HepG2 (cell line): Measurements from ENCODE around the gene CSNK1G1. TPM values are rescaled to one million over a fixed set of nuclear protein-coding genes. Genes with fewer than 3 reads are reported as not detected.

Experiments used
- ATAC-seq: fragments of 200-7000 bp; cut with Tn5 transposase; 3 replicates; pipeline ENCODE4 v1.9.1; 2020; ENCODE audit warnings: mild to moderate bottlenecking, moderate library complexity
- BruUV-seq: library from RNA; stranded (reverse); fragments of 400-500 nt; replicated peaks from 2 replicates; lab custom pipeline; 2021; lab: Mats Ljungman, UMichigan
- CTCF ChIA-PET: fragments of 300-600 bp; formaldehyde crosslinking; extraction: SDS; loops from one replicate; lab custom pipeline; 2021; ENCODE audit warnings: low total read pairs, inconsistent platforms, low intra/inter-chr PET ratio; lab: Yijun Ruan, JAX
- POLR2A ChIA-PET: fragments of 350-600 bp; sonication (Branson Sonifier 250); formaldehyde crosslinking; loops from one replicate; lab custom pipeline; 2020; ENCODE audit warnings: antibody characterized with exemption, inconsistent platforms; lab: Yijun Ruan, JAX
- DNase-seq: peaks from one replicate; pipeline ENCODE4 v3.0.0-alpha.2; 2015; ENCODE audit warnings: low spot score
- FAIRE-seq: peaks from 3 replicates; lab custom pipeline; 2011; peaks lifted over from hg19 to GRCh38; lab: Jason Lieb, UNC
- H2AFZ ChIP-seq: one replicate; pipeline ENCODE4 v1.6.1; 2011; ENCODE audit warnings: low read length, inconsistent platforms
- H3K27ac ChIP-seq: fragments of 300-600 bp; 3 replicates; pipeline ENCODE4 v1.8.0; 2011; ENCODE audit warnings: mixed run types, mild to moderate bottlenecking, mixed read lengths, low read length, inconsistent platforms; ENCODE audit not compliant: insufficient read depth; ENCODE audit errors: extremely low read length
- H3K27me3 ChIP-seq, 2 experiments: fragments of 200-600 bp in 1 of 2; 2 replicates in 1 of 2; 3 replicates in 1 of 2; pipeline versions ENCODE4 v1.6.0 to v1.8.0; 2011; ENCODE audit warnings: low read length in 2 of 2, mild to moderate bottlenecking in 2 of 2, moderate library complexity in 2 of 2, inconsistent platforms in 1 of 2; ENCODE audit not compliant: insufficient read depth in 2 of 2, control insufficient read depth in 1 of 2
- H3K36me3 ChIP-seq, 2 experiments: fragments of 200-600 bp in 1 of 2; replicated peaks in 1 of 2; 2 replicates in 1 of 2; 3 replicates in 1 of 2; pipeline versions ENCODE4 v1.5.1 to v1.8.0; 2011; ENCODE audit warnings: low read length in 2 of 2, inconsistent platforms in 1 of 2; ENCODE audit not compliant: insufficient read depth in 2 of 2, control insufficient read depth in 1 of 2
- H3K4me1 ChIP-seq: 2 replicates; pipeline ENCODE4 v1.5.1; 2012; ENCODE audit warnings: low read length, inconsistent platforms; ENCODE audit not compliant: insufficient read depth
- H3K4me2 ChIP-seq: 2 replicates; pipeline ENCODE4 v1.6.0; 2011; ENCODE audit warnings: low read depth, low read length, inconsistent platforms
- H3K4me3 ChIP-seq, 3 experiments: fragments of 200-600 bp in 1 of 3; sonication (generic), shearing (Covaris generic) in 1 of 3; replicated peaks in 1 of 3; 2 replicates each; pipeline ENCODE4 v1.5.1; 2011 to 2016; ENCODE audit warnings: low read length in 3 of 3, inconsistent platforms in 2 of 3, low read depth in 2 of 3, mild to moderate bottlenecking in 2 of 3, control low read depth in 1 of 3, mixed read lengths in 1 of 3; ENCODE audit not compliant: insufficient read depth in 1 of 3
- H3K79me2 ChIP-seq: one replicate; pipeline ENCODE4 v1.6.1; 2011; ENCODE audit warnings: low read length, inconsistent platforms; ENCODE audit not compliant: insufficient read depth
- H3K9ac ChIP-seq: 2 replicates; pipeline ENCODE4 v1.6.0; 2011; ENCODE audit warnings: mild to moderate bottlenecking, low read depth, low read length, inconsistent platforms; ENCODE audit not compliant: insufficient read depth
- H3K9me3 ChIP-seq: 2 replicates; pipeline ENCODE4 v1.5.1; 2012; ENCODE audit warnings: mild to moderate bottlenecking, low read length
- H4K20me1 ChIP-seq: 2 replicates; pipeline ENCODE4 v1.6.0; 2011; ENCODE audit warnings: inconsistent platforms, mild to moderate bottlenecking, low read length, moderate library complexity; ENCODE audit not compliant: insufficient read depth
- ASH2L ChIP-seq: fragments of 300-600, 200-600 bp; sonication (generic); IDR thresholded peaks from 2 replicates; pipeline ENCODE4 v1.7.0; 2017; ENCODE audit warnings: low read depth, mild to moderate bottlenecking, moderate library complexity, mixed read lengths, low read length; ENCODE audit not compliant: insufficient read length
- CAMTA2 ChIP-seq: sonication (generic); formaldehyde crosslinking; IDR thresholded peaks from 2 replicates; pipeline ENCODE4 v1.4.0; 2020; ENCODE audit warnings: mild to moderate bottlenecking, missing genetic modification reagents, borderline replicate concordance
- CBX1 ChIP-seq: IDR thresholded peaks from one replicate; pipeline ENCODE4 v1.6.1; 2016; ENCODE audit warnings: antibody characterized with exemption, low read depth
- ESRRA ChIP-seq: sonication (generic); formaldehyde crosslinking; IDR thresholded peaks from 2 replicates; pipeline ENCODE4 v1.5.1; 2020; ENCODE audit warnings: mild to moderate bottlenecking, low read depth, missing genetic modification reagents
- MEF2D ChIP-seq: sonication (generic); formaldehyde crosslinking; IDR thresholded peaks from 2 replicates; pipeline ENCODE4 v1.5.1; 2020; ENCODE audit warnings: mild to moderate bottlenecking, missing genetic modification reagents
- NFATC3 ChIP-seq: sonication (generic); formaldehyde crosslinking; IDR thresholded peaks from 2 replicates; pipeline ENCODE4 v1.5.1; 2020; ENCODE audit warnings: mild to moderate bottlenecking, missing genetic modification reagents
- PCBP2 ChIP-seq: fragments of 200-400 bp; formaldehyde crosslinking; optimal IDR thresholded peaks from 2 replicates; pipeline ENCODE3; 2018; ENCODE audit warnings: low read length, low read depth; ENCODE audit not compliant: poor library complexity, severe bottlenecking
- RFX1 ChIP-seq: fragments of 450-650 bp; IDR thresholded peaks from 2 replicates; pipeline ENCODE4 v1.6.1; 2017
- ZFP36L1 ChIP-seq: sonication (generic); formaldehyde crosslinking; IDR thresholded peaks from 2 replicates; pipeline ENCODE4 v1.8.0; 2022; ENCODE audit warnings: mild to moderate bottlenecking, missing genetic modification reagents, moderate library complexity
- ZNF367 ChIP-seq: sonication (generic); formaldehyde crosslinking; IDR thresholded peaks from 2 replicates; pipeline ENCODE4 v1.4.0; 2020; ENCODE audit warnings: missing genetic modification reagents, borderline replicate concordance
- ZNF44 ChIP-seq: sonication (generic); formaldehyde crosslinking; IDR thresholded peaks from 2 replicates; pipeline ENCODE4 v1.5.1; 2020; ENCODE audit warnings: mild to moderate bottlenecking, missing genetic modification reagents
- ZNF510 ChIP-seq: sonication (generic); formaldehyde crosslinking; IDR thresholded peaks from 2 replicates; pipeline ENCODE4 v1.4.0; 2020; ENCODE audit warnings: low read depth, mild to moderate bottlenecking, missing genetic modification reagents
- ZNF713 ChIP-seq: sonication (generic); formaldehyde crosslinking; IDR thresholded peaks from 2 replicates; pipeline ENCODE4 v1.4.0; 2020; ENCODE audit warnings: mild to moderate bottlenecking, missing genetic modification reagents
- ZNF782 ChIP-seq: sonication (generic); formaldehyde crosslinking; IDR thresholded peaks from 2 replicates; pipeline ENCODE4 v1.4.0; 2020; ENCODE audit warnings: missing genetic modification reagents, mild to moderate bottlenecking, borderline replicate concordance
- WGBS: methylation state at CpG from one replicate; pipeline ENCODE4 v1.1.6; 2017; ENCODE audit warnings: low lambda C conversion rate; 5-methylcytosine and 5-hydroxymethylcytosine counted together
- in situ Hi-C: cut with HindIII; loops from 2 replicates; pipeline ENCODE4 v1.10.0; 2017; ENCODE audit warnings: low pct_unique_long_range_greater_than_20kb; ENCODE audit not compliant: extremely low pct_ligation_motif_present
- intact Hi-C: fragments of 100-400 bp; cut with micrococcal nuclease; formaldehyde crosslinking; loops from one replicate; pipeline ENCODE4 v1.10.0; 2022; ENCODE audit not compliant: unreplicated experiment
- polyA plus RNA-seq, 8 experiments: library from polyadenylated mRNA; depleted of rRNA in 3 of 8; stranded (reverse) in 7 of 8; unstranded in 1 of 8; fragments of >200 nt; fragmentation: Illumina TruSeq in 4 of 8; extraction: Trizol in 4 of 8; gene quantifications; 2 replicates each; pipeline versions ENCODE4 v1.2.1 to v1.2.3, GENCODE V29; 2011 to 2016; ENCODE audit warnings: low read depth in 4 of 8, missing spikeins in 1 of 8, mixed read lengths in 1 of 8; ENCODE audit not compliant: insufficient read depth in 1 of 8
- total RNA-seq, 5 experiments: library from RNA; depleted of rRNA; stranded (reverse); fragments of >200 nt; fragmentation: Illumina TruSeq; extraction: Trizol; gene quantifications; 2 replicates each; pipeline ENCODE4 v1.2.3, GENCODE V29; 2016; ENCODE audit warnings: low read depth in 1 of 5
- TF ChIP-seq, protein P1 (sequence below): sonication (generic); formaldehyde crosslinking; IDR thresholded peaks from 2 replicates; pipeline ENCODE4 v1.5.0; 2020; ENCODE audit warnings: mild to moderate bottlenecking, missing genetic modification reagents
- TF ChIP-seq, protein P2 (sequence below): sonication (generic); formaldehyde crosslinking; conservative IDR thresholded peaks from 2 replicates; pipeline ENCODE4 v1.4.0; 2020; ENCODE audit warnings: missing genetic modification reagents
- TF ChIP-seq, protein P3 (sequence below): IDR thresholded peaks from 2 replicates; pipeline ENCODE4 v1.4.0; 2020; ENCODE audit warnings: mild to moderate bottlenecking, missing genetic modification reagents

The CSNK1G1 gene
- total and polyA plus RNA-seq, 2 of the 13 experiments (the other 11 are each of a cell fraction or from before 2014, with no cell fraction given) = 8.5 to 12.6 TPM

DNA sequence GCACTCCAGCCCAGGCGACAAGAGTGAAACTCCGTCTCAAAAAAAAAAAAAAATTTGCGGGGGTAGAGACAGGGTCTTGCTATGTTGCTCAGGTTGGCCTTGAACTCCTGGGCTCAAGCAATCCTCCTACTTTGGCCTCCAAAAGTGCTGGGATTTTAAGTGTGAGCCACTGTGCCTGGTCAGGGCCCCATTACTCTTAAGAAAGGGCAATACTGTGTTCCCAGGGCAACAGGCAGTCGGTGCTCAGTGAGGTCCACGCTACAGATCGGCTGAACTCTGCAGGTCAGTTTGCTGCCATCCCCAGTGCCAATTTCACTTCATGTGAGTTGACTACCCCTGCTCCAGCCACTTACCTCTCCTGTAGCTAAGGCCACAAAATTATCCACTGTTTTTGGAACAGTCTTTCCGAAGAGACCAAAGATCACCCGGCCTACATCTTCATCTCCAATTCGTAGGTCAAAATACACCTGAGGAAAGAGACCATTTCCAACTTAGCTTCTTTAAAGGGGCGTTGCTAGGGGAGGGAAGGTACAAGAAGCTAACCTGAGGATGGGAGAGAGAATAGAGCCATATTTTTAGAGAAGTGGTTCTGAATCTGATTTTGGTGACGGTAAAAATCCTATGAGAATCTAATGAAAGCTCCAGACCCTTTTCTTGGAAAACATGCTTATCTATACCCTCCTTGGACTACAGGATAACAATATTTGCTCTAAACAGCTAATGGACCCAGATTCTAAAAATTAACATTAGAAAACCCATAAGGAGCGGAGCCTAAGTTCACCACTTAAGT, 194.1 kb downstream of the CSNK1G1 start:
- peak overlapping the region; percentile 87 for H3K4me2 ChIP-seq
- DNase-seq (no peak), FAIRE-seq (no peak), ATAC-seq (no peak)
- peak overlapping the region; percentile 95 to 98 (median 97) for H3K4me3 ChIP-seq
- BruUV-seq = TSS peak; percentile 76
- H3K9me3 ChIP-seq = no peaks in the 10 kb centered on the region
- peaks cover 54% of the 10 kb centered on the region for H3K4me1 ChIP-seq
- H3K9ac ChIP-seq = peak overlapping the region; percentile 91
- WGBS = 14% methylated on average over 12 of the region's 12 CpGs
- in situ Hi-C loops (no loop called here), intact Hi-C loops (loop anchor here (5.0 kb wide), 2 partner anchors 195 to 520 kb away; partner anchors contain the start of gene CSNK1G1)
- no peak overlapping the region for H2AFZ ChIP-seq
- H3K27me3 ChIP-seq = no peaks in the 10 kb centered on the region; a peak in 1 of 5 replicates
- POLR2A ChIA-PET = interaction anchor here (0.5 to 4.4 kb wide), 6 partner anchors 8 to 226 kb away, joined by 3 to 52 read pairs (median 16); partner anchors contain the start of genes CIAO2A and TRIP4
- CTCF ChIA-PET = no interaction called here
- peaks cover 22 to 36% of the 10 kb centered on the region in 2 experiments for H3K36me3 ChIP-seq
- H3K79me2 ChIP-seq = peaks cover 31% of the 10 kb centered on the region
- H3K27ac ChIP-seq = peak overlapping the region; percentile 87
- peaks cover 24% of the 10 kb centered on the region for H4K20me1 ChIP-seq
- TF ChIP-seq RFX1 (0 out of 2 replicates have a peak, but pooled peaks have one; percentile 14), NFATC3 (CRISPR knock-in tag) (no peak), ASH2L (no peak), ZFP36L1 (0 out of 2 replicates have a peak, but pooled peaks have one; percentile 31), ZNF367 (CRISPR knock-in tag) (no peak), ESRRA (CRISPR knock-in tag) (no peak), CAMTA2 (no peak), CBX1 (no peak), PCBP2 (no peak), ZNF713 (CRISPR knock-in tag) (no peak), ZNF510 (CRISPR knock-in tag) (0 out of 2 replicates have a peak, but pooled peaks have one; percentile 5), MEF2D (CRISPR knock-in tag) (peak; percentile 53; the same call in 1 of the 2 replicates), ZNF44 (CRISPR knock-in tag) (no peak), ZNF782 (CRISPR knock-in tag) (no peak)
- TF ChIP-seq, protein P1, sequence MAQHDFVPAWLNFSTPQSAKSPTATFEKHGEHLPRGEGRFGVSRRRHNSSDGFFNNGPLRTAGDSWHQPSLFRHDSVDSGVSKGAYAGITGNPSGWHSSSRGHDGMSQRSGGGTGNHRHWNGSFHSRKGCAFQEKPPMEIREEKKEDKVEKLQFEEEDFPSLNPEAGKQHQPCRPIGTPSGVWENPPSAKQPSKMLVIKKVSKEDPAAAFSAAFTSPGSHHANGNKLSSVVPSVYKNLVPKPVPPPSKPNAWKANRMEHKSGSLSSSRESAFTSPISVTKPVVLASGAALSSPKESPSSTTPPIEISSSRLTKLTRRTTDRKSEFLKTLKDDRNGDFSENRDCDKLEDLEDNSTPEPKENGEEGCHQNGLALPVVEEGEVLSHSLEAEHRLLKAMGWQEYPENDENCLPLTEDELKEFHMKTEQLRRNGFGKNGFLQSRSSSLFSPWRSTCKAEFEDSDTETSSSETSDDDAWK (CRISPR knock-in tag) = no peak
- TF ChIP-seq, protein P2, sequence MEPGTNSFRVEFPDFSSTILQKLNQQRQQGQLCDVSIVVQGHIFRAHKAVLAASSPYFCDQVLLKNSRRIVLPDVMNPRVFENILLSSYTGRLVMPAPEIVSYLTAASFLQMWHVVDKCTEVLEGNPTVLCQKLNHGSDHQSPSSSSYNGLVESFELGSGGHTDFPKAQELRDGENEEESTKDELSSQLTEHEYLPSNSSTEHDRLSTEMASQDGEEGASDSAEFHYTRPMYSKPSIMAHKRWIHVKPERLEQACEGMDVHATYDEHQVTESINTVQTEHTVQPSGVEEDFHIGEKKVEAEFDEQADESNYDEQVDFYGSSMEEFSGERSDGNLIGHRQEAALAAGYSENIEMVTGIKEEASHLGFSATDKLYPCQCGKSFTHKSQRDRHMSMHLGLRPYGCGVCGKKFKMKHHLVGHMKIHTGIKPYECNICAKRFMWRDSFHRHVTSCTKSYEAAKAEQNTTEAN (CRISPR knock-in tag) = no peak
- TF ChIP-seq, protein P3, sequence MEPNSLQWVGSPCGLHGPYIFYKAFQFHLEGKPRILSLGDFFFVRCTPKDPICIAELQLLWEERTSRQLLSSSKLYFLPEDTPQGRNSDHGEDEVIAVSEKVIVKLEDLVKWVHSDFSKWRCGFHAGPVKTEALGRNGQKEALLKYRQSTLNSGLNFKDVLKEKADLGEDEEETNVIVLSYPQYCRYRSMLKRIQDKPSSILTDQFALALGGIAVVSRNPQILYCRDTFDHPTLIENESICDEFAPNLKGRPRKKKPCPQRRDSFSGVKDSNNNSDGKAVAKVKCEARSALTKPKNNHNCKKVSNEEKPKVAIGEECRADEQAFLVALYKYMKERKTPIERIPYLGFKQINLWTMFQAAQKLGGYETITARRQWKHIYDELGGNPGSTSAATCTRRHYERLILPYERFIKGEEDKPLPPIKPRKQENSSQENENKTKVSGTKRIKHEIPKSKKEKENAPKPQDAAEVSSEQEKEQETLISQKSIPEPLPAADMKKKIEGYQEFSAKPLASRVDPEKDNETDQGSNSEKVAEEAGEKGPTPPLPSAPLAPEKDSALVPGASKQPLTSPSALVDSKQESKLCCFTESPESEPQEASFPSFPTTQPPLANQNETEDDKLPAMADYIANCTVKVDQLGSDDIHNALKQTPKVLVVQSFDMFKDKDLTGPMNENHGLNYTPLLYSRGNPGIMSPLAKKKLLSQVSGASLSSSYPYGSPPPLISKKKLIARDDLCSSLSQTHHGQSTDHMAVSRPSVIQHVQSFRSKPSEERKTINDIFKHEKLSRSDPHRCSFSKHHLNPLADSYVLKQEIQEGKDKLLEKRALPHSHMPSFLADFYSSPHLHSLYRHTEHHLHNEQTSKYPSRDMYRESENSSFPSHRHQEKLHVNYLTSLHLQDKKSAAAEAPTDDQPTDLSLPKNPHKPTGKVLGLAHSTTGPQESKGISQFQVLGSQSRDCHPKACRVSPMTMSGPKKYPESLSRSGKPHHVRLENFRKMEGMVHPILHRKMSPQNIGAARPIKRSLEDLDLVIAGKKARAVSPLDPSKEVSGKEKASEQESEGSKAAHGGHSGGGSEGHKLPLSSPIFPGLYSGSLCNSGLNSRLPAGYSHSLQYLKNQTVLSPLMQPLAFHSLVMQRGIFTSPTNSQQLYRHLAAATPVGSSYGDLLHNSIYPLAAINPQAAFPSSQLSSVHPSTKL (CRISPR knock-in tag) = no peak
